GM18517 (cell line): ENCODE measurements around the gene RHOV.
"Not testable (repeated sequence)": the region's sequence is repeated elsewhere in the genome, so short reads cannot be mapped to it uniquely, and the experiment has no call there.

ENCODE experiments used
- ATAC-seq: cut with Tn5 transposase; IDR thresholded peaks from one replicate; pipeline ENCODE4 v1.9.1; 2021; ENCODE audit warnings: mild to moderate bottlenecking, moderate library complexity; ENCODE audit not compliant: unreplicated experiment

The RHOV gene

GRCh38 chr15:40875991-40876730 is 2.1 kb upstream of the RHOV start:
- no peak for ATAC-seq

GRCh38 chr15:40872791-40873693 is 992 bp downstream of the RHOV start:
- no peak for ATAC-seq

DNA sequence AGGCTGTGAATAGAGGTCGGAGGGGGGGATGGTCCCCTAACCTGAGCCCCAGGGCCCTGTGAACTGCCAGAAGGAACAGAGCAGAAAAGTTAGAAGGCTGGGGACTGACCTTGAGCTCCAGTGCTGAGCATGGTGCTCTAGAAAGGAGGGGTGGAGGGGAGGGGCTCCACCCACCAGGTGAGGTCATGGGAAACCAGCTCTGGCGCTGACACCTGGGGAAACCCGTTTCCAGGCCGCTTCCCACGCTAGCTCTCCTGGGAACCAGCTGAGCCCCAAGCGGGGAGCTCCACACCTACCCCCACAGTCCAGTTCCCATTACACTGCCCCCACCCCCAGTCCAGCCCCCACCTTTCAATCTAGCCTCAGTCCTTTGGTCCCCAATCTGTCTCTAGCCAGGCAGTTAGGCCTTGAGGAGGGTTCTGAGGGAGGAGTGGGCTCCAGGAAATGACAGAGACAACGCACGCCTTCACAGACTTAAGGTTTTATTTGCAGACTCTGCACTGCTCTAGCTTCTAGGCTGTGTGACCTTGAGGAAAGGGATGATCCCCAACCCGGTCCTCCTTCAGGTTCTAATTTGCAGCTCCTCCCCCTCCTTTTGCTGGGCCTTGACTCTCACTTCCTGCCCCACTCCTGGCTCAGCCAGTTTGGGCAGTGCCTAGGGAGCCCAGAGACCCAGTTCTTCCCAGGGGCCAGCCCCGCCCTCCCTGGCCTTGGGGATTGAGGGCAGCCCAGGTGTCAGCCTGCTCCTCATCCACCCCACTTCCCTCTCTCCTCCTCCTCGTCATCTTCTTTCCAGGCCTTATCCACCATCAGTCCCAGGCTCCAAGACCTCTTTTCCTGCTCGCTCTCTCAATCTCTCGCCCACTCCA is 2.1 kb downstream of the RHOV start:
- ATAC-seq = no peak

DNA sequence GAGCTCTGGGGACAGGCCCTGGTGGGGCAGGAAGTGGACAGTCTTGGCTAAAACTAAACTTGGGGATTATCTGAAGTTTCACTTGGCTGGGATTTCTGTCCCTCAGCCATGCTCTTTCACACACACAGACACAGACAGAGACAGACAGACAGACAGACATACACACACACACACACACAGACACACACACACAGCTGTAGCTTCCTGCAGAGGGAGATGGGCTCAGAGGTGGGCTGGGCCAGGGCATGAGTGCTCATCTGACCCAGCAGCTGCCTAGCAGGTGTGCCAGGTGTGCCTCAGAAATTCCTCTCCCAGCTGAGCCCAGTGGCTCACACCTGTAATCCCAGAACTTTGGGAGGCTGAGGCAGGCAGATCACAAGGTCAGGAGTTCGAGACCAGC is 3.3 kb downstream of the RHOV start:
- no peak for ATAC-seq

GRCh38 chr15:40869686-40870085 is 4.3 kb downstream of the RHOV start:
- no peak for ATAC-seq

DNA sequence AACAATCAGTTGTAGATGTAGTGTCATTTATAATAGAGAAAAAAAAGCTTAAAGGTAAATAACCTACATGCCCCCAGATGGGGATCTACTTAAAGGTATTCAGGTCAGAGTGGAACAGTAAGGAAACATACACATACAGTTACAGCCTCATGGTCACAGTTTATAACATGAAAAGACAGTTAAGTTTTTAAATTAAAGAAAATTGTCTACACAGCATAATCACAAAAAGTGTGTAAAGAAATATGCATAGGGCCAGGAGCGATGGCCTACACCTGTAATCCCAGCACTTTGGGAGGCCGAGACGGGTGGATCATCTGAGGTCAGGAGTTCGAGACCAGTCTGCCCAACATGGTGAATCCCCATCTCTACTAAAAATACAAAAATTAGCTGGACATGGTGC is 6.8 kb downstream of the RHOV start:
- no peak for ATAC-seq

GRCh38 chr15:40863660-40864270 is 10.3 kb downstream of the RHOV start:
- no peak for ATAC-seq

GRCh38 chr15:40861147-40861546 is 12.9 kb downstream of the RHOV start:
- not testable (repeated sequence) for ATAC-seq

DNA sequence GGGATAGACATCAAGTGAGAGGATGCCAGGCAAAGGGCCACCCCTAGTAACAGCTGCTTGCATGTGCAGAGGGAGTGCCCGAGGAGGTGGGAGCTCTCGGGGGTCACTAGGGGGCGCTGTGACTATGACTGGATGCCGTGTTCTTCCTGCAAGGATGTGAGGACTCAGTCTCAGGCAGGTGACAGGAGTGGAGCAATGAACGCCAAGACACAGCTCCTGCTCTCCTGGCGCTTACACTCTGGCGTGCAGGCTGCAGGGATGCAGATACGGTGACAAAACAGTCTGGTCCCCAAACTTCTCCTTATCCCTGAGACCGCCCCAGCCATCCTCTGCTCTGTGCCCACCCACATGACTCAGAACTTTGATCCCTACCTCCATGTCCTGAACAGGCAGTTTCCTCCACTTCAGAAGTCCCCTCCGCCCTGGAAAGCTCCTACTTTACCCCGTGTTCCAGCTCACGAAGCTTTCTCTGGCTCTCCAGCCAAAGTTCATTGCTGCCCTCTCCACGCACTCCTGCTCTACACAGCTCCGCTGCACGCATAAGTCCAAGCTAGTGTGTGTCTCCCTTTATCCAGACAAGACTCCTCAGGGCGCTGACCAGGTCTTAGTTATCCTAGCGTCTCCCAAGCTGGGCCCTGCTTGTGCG is 14.7 kb downstream of the RHOV start:
- peak; percentile 59 for ATAC-seq

DNA sequence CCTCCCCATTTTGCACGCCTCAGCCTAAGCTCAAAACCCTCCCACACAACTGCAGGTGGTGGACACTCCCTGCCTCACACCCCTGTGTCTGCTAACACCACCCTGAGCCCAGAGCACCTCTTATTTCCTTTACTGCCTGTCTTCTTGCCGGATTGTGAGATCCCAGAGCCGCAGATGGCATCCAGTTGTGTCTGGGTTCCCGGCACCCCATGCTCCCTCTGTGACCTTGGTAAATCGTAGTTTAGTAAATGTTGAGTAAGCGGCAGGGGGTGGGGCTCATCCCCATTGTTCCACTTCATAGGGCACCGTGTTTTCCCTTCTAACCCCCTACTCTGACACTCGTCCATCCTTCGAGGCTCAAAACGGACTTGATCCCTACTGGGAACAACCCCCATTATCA is 15.3 kb downstream of the RHOV start:
- ATAC-seq = no peak

DNA sequence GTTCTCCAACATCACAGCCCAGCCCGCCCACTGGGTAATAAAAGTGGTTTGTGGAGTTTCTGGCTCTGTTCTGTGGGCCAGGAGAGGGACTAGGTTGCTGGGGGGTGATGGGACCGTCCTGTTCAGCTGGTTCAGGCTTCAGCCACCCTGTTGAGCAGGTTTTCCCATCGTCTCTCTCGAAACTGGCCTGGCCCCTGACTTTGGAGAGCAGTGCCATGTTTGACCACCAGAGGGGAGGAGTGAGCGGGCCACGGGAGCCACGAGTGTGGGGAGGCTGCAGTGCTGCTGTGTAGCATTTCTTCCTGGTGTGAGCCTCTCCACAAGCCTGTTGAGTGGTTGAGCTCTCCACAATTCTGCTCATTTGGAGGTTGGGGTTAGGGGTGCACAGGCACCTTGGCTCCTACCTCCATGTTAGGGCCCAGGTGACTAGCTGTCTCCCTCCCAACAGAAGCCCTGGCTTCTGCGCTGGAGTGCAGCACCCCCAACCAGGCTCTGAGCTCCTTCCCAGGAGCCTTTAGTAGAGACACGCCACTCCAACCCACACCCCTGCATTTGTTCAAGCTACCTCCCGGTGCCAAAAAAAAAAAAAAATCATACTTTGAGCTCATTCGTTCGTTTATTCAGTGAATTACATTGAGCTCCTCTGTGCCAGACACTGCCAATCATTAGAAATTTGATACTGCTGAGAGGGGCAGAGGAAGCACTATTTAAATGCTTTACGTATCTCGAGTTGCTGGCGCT is 16.3 kb downstream of the RHOV start:
- ATAC-seq = no peak

DNA sequence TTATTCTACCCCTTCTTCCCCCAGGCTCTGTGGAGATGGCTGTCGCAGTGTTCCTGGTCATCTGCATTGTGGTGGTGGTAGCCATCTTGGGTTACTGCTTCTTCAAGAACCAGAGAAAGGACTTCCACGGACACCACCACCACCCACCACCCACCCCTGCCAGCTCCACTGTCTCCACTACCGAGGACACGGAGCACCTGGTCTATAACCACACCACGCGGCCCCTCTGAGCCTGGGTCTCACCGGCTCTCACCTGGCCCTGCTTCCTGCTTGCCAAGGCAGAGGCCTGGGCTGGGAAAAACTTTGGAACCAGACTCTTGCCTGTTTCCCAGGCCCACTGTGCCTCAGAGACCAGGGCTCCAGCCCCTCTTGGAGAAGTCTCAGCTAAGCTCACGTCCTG is 17.3 kb downstream of the RHOV start:
- no peak for ATAC-seq

DNA sequence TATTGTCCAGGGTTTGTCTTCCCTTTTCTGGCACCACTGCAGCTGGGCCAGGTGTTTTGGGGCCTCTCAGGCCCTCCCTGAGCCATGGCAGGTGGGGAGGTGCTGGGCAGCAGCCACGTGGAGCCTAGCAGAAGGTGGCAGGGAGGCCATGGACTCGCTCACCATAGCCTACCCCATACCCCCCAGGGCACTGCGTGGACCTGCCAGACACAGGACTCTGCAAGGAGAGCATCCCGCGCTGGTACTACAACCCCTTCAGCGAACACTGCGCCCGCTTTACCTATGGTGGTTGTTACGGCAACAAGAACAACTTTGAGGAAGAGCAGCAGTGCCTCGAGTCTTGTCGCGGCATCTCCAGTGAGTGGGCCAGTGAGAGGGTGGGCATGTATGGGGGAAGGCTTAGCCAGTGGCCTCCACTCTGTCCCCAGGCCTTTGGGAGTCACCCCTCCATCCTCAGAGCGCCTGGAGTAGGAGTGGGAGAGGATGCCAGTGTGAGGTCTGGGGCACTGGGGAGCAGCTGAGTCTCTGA is 18.3 kb downstream of the RHOV start:
- ATAC-seq = no peak

DNA sequence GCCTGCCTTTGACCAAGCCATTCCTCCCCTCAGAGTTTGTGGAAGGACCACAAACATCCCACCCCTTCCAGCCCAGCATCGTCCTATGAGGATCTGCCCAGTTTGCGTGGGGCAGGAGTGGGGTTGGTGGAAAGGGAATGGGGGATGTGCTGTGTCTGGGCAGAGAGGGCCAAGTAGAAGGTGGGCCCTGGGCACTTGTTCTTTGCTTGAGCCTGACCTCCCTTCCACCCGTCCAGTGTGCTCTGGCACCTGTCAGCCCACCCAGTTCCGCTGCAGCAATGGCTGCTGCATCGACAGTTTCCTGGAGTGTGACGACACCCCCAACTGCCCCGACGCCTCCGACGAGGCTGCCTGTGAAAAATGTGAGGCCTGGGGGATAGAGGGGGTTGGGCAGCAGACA is 19.9 kb downstream of the RHOV start:
- no peak for ATAC-seq

GRCh38 chr15:40853241-40853890 is 20.7 kb downstream of the RHOV start:
- no peak for ATAC-seq

GRCh38 chr15:40852529-40852928 is 21.5 kb downstream of the RHOV start:
- ATAC-seq = no peak

DNA sequence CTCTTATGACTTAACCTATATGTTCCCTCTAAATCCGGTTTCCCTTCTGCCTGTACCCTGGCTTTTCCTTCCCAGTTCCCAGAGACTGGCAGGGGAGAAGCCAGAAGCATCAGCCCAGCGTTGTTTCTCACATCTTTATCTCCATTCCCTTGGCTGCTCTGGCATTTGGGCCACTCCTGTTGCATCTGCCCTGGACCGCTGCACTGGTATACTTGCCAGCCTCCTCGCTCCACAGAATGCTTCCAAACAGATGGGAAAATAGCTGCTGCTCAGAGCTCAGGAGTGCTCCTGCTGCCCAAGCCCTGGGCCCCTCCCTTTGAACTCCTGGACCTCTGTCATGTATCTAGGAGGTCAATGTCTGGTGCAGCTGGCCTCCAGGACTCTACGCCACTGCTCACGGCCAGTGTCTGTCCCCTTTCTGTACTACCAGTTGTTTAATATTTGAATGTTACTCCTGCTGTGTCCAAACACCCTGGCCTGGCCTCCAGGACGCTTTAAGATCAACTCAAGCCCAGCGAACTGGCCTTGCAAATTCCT is 23.4 kb downstream of the RHOV start:
- no peak for ATAC-seq

DNA sequence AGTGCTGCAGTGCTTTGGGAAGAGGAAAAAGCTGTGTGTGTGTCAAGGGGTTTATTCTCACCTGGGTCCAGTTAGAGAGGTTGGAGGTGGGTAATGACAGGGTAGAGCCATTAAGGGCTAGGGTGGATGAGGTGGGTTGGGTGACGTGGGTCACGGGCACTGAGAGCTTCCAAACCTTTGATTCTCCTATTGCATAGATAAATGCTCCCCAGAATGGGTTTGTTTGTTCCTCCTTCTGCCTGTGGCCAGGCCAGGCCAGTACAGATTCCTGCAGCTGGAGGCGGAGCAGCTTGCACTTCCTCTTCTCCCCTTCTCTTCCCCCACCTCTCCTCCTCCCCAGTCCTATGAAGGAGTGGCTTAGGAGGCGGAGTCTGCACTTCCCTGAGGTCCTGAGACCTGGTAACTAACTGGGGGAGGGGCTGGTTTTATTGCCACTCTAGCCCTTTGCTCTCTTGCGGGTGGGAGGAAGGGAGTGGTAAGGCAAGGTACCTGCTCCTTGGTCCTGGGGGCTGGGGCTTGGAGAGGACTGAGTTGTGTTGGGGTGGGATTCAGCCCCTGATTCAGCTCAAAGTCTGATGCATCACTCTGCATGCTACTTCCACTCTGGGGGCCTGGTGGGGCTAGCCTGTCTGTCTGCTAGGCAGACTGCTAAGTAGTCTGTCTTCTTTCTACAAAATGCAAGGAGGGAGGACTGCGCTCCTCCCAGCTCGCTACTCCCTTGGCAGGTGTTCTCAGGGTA is 26.6 kb downstream of the RHOV start:
- ATAC-seq = no peak
